Mesendoderm (in vitro differentiated cells): ENCODE measurements around the gene STKLD1.

Experiments
- DNase-seq: peaks from one replicate; pipeline ENCODE4 v3.0.0; 2013
- H2AK5ac ChIP-seq: 2 replicates; pipeline ENCODE4 v1.6.1; 2013; ENCODE audit warnings: low read length, inconsistent platforms
- H2BK120ac ChIP-seq: 2 replicates; pipeline ENCODE4 v1.6.1; 2013; ENCODE audit warnings: low read depth, mild to moderate bottlenecking, low read length, moderate library complexity, mixed read lengths
- H2BK15ac ChIP-seq: replicated peaks from 2 replicates; pipeline ENCODE4 v1.6.1; 2013; ENCODE audit warnings: low read depth, mild to moderate bottlenecking, moderate library complexity
- H2BK5ac ChIP-seq: 2 replicates; pipeline ENCODE4 v1.6.1; 2013; ENCODE audit warnings: low read length, inconsistent platforms
- H3K18ac ChIP-seq: 2 replicates; pipeline ENCODE4 v1.6.1; 2013; ENCODE audit warnings: mild to moderate bottlenecking, low read length, mixed read lengths
- H3K23ac ChIP-seq: one replicate; pipeline ENCODE4 v1.6.1; 2013; ENCODE audit warnings: low read length
- H3K27ac ChIP-seq: 2 replicates; pipeline ENCODE4 v1.5.1; 2013; ENCODE audit warnings: low read depth, mild to moderate bottlenecking, inconsistent platforms, low read length, moderate library complexity
- H3K27me3 ChIP-seq: 2 replicates; pipeline ENCODE4 v1.6.1; 2013; ENCODE audit warnings: low read length, control low read depth, mild to moderate bottlenecking, inconsistent platforms; ENCODE audit not compliant: insufficient read depth, poor library complexity
- H3K36me3 ChIP-seq: 2 replicates; pipeline ENCODE4 v1.6.1; 2013; ENCODE audit warnings: low read length, inconsistent platforms; ENCODE audit not compliant: control insufficient read depth, insufficient read depth
- H3K4ac ChIP-seq: one replicate; pipeline ENCODE4 v1.6.1; 2013; ENCODE audit warnings: low read depth, mild to moderate bottlenecking, low read length, moderate library complexity
- H3K4me1 ChIP-seq: 2 replicates; pipeline ENCODE4 v1.6.1; 2013; ENCODE audit warnings: low read depth, low read length, inconsistent platforms; ENCODE audit not compliant: control insufficient read depth
- H3K4me2 ChIP-seq: 2 replicates; pipeline ENCODE4 v1.6.1; 2013; ENCODE audit warnings: low read length
- H3K4me3 ChIP-seq: 2 replicates; pipeline ENCODE4 v1.5.1; 2013; ENCODE audit warnings: mild to moderate bottlenecking, low read length
- H3K56ac ChIP-seq: one replicate; pipeline ENCODE4 v1.6.1; 2013; ENCODE audit warnings: low read length
- H3K79me1 ChIP-seq: 2 replicates; pipeline ENCODE4 v1.6.1; 2013; ENCODE audit warnings: low read length, inconsistent platforms
- H3K79me2 ChIP-seq: 2 replicates; pipeline ENCODE4 v1.6.1; 2013; ENCODE audit warnings: mild to moderate bottlenecking, low read length; ENCODE audit not compliant: control insufficient read depth, insufficient read depth
- H3K9ac ChIP-seq: 2 replicates; pipeline ENCODE4 v1.6.1; 2013; ENCODE audit warnings: low read length, inconsistent platforms
- H4K5ac ChIP-seq: one replicate; pipeline ENCODE4 v1.6.1; 2013; ENCODE audit warnings: low read length
- H4K8ac ChIP-seq: one replicate; pipeline ENCODE4 v1.6.1; 2013; ENCODE audit warnings: low read depth, mild to moderate bottlenecking, control low read depth, low read length, moderate library complexity
- WGBS: extraction: QIAGEN DNeasy Blood & Tissue Kit; methylation state at CpG from one replicate; pipeline ENCODE4 v1.1.7; 2013; ENCODE audit warnings: low lambda C conversion rate, missing lambda C conversion rate; ENCODE audit not compliant: insufficient coverage; ENCODE audit errors: extremely low coverage; 5-methylcytosine and 5-hydroxymethylcytosine counted together

The STKLD1 gene

GRCh38 chr9:133402689-133403088 is 26.5 kb downstream of the STKLD1 start:
- Histone ChIP-seq H2BK5ac (no peak overlapping the region), H4K8ac (no peak overlapping the region), H3K27ac (no peak overlapping the region), H2BK15ac (no peak overlapping the region), H3K36me3 (peaks cover 5% of the 10 kb centered on the region), H3K27me3 (no peaks in the 10 kb centered on the region), H3K4ac (no peak overlapping the region), H3K4me1 (no peaks in the 10 kb centered on the region), H3K4me2 (no peak overlapping the region), H3K79me1 (no peaks in the 10 kb centered on the region), H3K56ac (no peak overlapping the region), H3K23ac (no peak overlapping the region), H3K79me2 (no peaks in the 10 kb centered on the region), H4K5ac (no peak overlapping the region), H3K4me3 (no peak overlapping the region), H3K18ac (no peak overlapping the region), H3K9ac (no peak overlapping the region), H2BK120ac (no peak overlapping the region), H2AK5ac (no peak overlapping the region)
- no CpG with 5 or more reads among the region's 7 CpGs for WGBS
- no peak for DNase-seq

- Histone ChIP-seq H3K79me2 (no peaks in the 10 kb centered on the region), H4K5ac (no peak overlapping the region), H3K27ac (no peak overlapping the region), H3K27me3 (no peaks in the 10 kb centered on the region), H3K9ac (no peak overlapping the region), H2AK5ac (no peak overlapping the region), H2BK15ac (no peak overlapping the region), H2BK5ac (no peak overlapping the region), H2BK120ac (no peak overlapping the region), H3K36me3 (peaks cover 5% of the 10 kb centered on the region), H4K8ac (no peak overlapping the region), H3K79me1 (no peaks in the 10 kb centered on the region), H3K4me3 (no peak overlapping the region), H3K56ac (no peak overlapping the region), H3K4me1 (no peaks in the 10 kb centered on the region), H3K4ac (no peak overlapping the region), H3K4me2 (no peak overlapping the region), H3K18ac (no peak overlapping the region), H3K23ac (no peak overlapping the region)
- no CpG with 5 or more reads among the region's 16 CpGs for WGBS
- DNase-seq = peak; percentile 57
Observed at GRCh38 chr9:133403766-133404453, 27.7 kb downstream of the STKLD1 start.

- H3K27ac ChIP-seq = no peak overlapping the region
- H3K23ac ChIP-seq = no peak overlapping the region
- H3K18ac ChIP-seq = no peak overlapping the region
- H3K4me3 ChIP-seq = no peak overlapping the region
- no peak overlapping the region for H4K8ac ChIP-seq
- H2BK5ac ChIP-seq = no peak overlapping the region
- no peaks in the 10 kb centered on the region for H3K27me3 ChIP-seq
- H3K36me3 ChIP-seq = peaks cover 5% of the 10 kb centered on the region
- no peaks in the 10 kb centered on the region for H3K79me1 ChIP-seq
- H2BK15ac ChIP-seq = no peak overlapping the region
- H2AK5ac ChIP-seq = no peak overlapping the region
- H3K56ac ChIP-seq = no peak overlapping the region
- H4K5ac ChIP-seq = no peak overlapping the region
- H3K4me2 ChIP-seq = no peak overlapping the region
- H3K79me2 ChIP-seq = no peaks in the 10 kb centered on the region
- H2BK120ac ChIP-seq = no peak overlapping the region
- no peak overlapping the region for H3K9ac ChIP-seq
- no peaks in the 10 kb centered on the region for H3K4me1 ChIP-seq
- WGBS = no CpG with 5 or more reads among the region's 12 CpGs
- no peak overlapping the region for H3K4ac ChIP-seq
- DNase-seq = no peak
Observed at GRCh38 chr9:133404454-133405002, 28.4 kb downstream of the STKLD1 start.

- H3K79me1 ChIP-seq = no peaks in the 10 kb centered on the region
- no peak overlapping the region for H3K9ac ChIP-seq
- H3K4me2 ChIP-seq = no peak overlapping the region
- H3K18ac ChIP-seq = no peak overlapping the region
- H3K27me3 ChIP-seq = no peaks in the 10 kb centered on the region
- H3K27ac ChIP-seq = no peak overlapping the region
- no peak overlapping the region for H2BK120ac ChIP-seq
- H2BK5ac ChIP-seq = no peak overlapping the region
- H3K56ac ChIP-seq = no peak overlapping the region
- H3K4ac ChIP-seq = no peak overlapping the region
- H3K4me3 ChIP-seq = no peak overlapping the region
- peaks cover 10% of the 10 kb centered on the region for H3K36me3 ChIP-seq
- H3K79me2 ChIP-seq = no peaks in the 10 kb centered on the region
- DNase-seq = no peak
- H3K4me1 ChIP-seq = no peaks in the 10 kb centered on the region
- H4K5ac ChIP-seq = no peak overlapping the region
- no peak overlapping the region for H3K23ac ChIP-seq
- WGBS = no CpG with 5 or more reads among the region's 19 CpGs
- no peak overlapping the region for H2BK15ac ChIP-seq
- H4K8ac ChIP-seq = no peak overlapping the region
- no peak overlapping the region for H2AK5ac ChIP-seq
Observed at GRCh38 chr9:133405508-133406438, 29.6 kb downstream of the STKLD1 start.

GRCh38 chr9:133406480-133407307 is 30.5 kb downstream of the STKLD1 start:
- H3K79me1 ChIP-seq = no peaks in the 10 kb centered on the region
- H3K4me2 ChIP-seq = no peak overlapping the region
- no peak overlapping the region for H3K27ac ChIP-seq
- H3K9ac ChIP-seq = no peak overlapping the region
- no peak overlapping the region for H2BK120ac ChIP-seq
- WGBS = no CpG with 5 or more reads among the region's 24 CpGs
- no peak overlapping the region for H3K23ac ChIP-seq
- no peak overlapping the region for H2AK5ac ChIP-seq
- peak; percentile 84 for DNase-seq
- no peak overlapping the region for H3K56ac ChIP-seq
- H2BK15ac ChIP-seq = no peak overlapping the region
- no peaks in the 10 kb centered on the region for H3K4me1 ChIP-seq
- H3K27me3 ChIP-seq = no peaks in the 10 kb centered on the region
- no peak overlapping the region for H2BK5ac ChIP-seq
- H3K36me3 ChIP-seq = peaks cover 10% of the 10 kb centered on the region
- no peak overlapping the region for H3K4ac ChIP-seq
- no peaks in the 10 kb centered on the region for H3K79me2 ChIP-seq
- no peak overlapping the region for H4K5ac ChIP-seq
- H3K18ac ChIP-seq = no peak overlapping the region
- no peak overlapping the region for H3K4me3 ChIP-seq
- H4K8ac ChIP-seq = no peak overlapping the region
